Measurements from ENCODE around the gene ZNF311.

DNA sequence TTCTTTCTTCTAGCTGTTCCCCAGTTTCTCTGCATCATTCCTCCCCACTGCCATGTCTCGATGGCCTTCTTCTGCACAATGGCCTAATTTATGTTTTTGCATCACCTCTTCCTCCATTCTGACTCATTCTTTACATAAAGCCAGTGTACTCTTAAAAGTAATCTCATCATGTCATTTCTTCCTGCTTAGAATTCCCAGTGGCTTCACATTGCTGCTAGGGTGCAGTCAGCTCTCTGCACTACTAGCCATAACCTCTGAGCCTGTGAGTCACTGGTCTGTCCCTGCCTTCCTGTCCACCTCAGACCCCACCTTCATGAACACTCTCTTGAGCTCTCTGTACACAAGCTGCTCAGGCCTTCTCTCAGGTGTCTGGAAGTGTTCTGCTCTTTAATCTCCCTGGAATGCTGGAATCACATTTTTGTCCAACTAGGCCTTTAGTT is 57.3 kb downstream of the ZNF311 start:
- TF ChIP-seq EZH2 (optimal IDR thresholded peaks at IDR 0.05; ENCODE audit: low read depth, low read length): no peak
- no peak for TF ChIP-seq CTCF (IDR thresholded peaks at IDR 0.05; ENCODE audit: low read length)
